GM21825 (cell line): ENCODE measurements around the gene PJA1.

Source experiments
- ATAC-seq: cut with Tn5 transposase; IDR thresholded peaks from one replicate; pipeline ENCODE4 v1.9.1; 2021; ENCODE audit warnings: mild to moderate bottlenecking, moderate library complexity; ENCODE audit not compliant: unreplicated experiment

PJA1 gene

DNA sequence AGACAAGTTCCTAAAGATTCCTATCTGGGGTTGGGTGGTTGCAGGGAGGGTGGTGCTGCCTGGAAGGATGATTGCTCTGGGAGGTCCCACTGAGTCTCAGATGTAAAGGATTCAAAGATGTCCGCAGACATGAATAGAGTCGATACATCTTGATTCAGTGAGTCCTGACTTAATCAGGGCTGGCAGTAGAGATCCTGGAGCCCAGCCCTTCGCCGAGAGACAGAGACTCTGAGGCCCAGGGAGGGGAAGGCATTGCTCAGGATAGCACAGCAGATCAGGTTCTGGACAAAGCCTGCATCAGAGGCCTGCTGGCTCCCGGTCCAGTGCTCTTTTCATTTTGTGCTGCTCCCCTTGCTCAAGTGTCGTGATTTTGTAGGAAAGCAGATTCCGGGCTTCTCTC, 21.7 kb downstream of the PJA1 start:
- no peak for ATAC-seq

DNA sequence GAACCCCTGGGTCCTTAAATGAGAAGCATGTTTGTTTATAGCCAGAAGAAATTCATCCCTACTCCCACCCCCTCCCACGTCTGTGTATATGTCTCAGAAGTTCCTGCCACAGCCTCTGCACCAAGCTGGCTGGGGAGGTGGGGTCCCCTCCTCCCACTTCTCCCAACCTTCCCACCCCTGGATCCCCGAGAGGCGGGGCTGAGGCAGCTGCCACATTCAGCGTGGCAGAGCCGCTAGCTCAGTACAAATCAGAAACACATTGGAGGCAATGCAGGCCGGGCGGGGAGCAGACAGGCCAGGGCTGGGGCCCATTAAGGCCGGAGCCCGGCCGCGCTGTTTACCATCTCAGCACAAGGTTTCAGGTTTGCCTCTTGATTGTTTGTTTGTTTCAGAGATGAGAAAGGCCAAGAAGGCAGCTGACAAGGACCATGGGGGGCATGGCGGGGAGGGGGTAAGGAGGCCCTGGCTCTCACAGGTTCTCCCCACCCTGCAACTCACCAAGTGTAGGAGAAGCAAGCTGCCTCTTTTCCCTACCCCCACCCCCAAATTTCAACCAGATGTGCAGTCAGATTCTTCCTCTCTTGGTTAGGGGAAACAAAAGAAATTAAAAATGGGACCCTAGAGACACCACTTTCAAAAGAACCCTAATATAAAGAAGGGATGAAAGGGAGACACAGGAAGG, 22.3 kb downstream of the PJA1 start:
- ATAC-seq, result no peak

DNA sequence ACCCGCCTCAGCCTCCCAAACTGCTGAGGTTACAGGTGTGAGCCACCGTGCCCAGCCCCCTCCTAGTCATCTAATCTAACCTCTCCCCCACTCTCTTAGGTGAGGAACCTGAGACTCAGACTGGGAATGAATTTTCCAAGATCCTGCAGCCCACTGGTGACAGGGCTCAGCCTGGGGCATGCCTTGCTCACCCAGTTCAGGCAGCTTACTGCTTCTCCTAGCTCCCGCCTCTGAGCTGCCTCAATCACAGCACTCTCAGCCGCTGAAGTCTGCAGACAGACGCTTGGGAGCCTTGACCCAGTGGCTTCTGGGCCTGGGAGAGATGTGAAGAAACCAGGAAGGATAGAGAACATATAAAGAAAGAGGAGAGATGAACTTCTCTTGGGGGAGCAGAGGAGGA, 24.4 kb downstream of the PJA1 start:
- ATAC-seq, result no peak

DNA sequence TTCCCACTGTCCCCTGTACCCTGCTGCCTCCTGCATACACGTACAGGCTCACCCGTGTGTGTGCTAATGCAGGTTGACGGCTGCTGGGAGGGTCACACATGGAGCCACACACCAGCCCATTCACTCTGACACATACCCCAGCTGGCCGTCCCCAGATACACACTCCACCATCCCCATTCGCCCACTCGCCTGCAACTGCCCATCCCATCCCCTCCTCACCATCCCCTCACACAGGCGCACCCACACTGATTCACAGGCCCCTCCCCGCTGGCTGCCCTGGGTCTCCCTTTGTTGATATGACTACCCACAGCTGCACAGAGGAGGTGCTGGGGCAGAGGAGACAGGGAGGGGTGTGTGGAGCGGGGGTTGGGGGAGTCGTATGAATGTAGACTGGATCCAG, 25.7 kb downstream of the PJA1 start:
- ATAC-seq, result no peak

DNA sequence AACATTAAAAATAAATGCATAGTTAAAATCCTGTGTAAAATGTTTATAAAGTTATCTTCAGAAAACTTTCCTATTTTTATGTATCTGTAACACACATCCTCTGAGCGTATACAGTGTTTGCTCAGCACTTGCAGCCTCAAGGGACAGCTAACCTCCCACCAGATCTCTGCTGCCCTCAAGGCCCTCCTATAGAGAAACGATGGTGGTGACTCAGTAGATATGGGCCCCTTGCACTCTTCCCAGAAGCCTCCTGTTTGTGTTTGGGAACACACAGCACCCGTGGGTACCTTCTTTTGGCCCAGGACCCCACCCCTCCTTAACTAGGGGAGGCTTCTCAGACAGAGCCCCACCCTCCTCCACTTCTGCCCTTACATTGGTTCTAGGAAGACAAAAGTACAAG, 26.7 kb downstream of the PJA1 start:
- ATAC-seq, result no peak

DNA sequence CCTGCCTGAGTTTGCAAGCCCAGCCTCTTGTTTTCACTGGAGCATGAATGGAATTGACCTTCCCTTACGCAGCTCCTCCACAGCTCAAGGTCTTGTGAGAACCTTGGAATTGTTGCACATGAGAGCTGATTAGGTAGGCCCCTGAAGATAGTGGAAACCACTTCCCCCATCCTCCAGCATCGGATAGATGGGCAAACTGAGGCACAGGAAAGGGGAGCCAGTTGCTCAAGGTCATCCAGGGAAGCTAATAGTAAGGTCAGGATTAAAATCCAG, 27.2 kb downstream of the PJA1 start:
- ATAC-seq, result no peak

DNA sequence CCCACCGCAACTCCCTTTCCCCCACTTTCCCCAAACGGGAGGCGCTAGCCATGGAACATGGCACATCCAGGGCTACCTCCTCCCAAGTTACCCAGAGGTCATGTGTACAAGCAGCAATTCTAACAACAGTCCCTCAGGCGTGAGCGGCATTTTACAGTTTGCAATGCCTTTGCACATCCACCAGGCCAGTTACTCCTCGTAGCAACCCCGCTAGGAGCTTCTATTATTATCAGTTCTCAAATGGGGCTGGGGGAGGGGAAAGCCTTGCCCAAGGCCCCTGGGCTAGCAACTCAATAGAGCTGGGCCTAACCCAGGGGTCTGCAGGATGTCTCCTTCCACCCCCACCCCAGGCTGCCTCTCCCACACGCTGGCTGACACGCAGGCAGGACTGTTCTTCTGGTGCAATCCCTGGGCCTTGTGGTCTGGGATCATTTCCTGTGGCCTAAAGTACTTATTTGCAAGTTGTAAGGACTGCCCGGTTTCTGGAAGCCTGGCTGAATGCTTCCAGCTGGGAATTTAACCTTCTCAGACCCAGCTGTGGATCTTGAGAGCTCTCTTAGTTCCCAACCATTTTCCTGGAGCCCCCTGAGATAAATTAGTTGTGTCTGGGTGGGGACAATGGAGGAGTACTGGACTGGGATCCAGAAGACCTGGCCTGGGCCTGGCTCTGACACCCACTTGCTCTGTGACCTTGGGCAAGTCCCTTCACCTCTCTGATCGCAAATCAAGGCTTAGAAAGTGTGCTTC, 27.7 kb downstream of the PJA1 start:
- no peak for ATAC-seq

DNA sequence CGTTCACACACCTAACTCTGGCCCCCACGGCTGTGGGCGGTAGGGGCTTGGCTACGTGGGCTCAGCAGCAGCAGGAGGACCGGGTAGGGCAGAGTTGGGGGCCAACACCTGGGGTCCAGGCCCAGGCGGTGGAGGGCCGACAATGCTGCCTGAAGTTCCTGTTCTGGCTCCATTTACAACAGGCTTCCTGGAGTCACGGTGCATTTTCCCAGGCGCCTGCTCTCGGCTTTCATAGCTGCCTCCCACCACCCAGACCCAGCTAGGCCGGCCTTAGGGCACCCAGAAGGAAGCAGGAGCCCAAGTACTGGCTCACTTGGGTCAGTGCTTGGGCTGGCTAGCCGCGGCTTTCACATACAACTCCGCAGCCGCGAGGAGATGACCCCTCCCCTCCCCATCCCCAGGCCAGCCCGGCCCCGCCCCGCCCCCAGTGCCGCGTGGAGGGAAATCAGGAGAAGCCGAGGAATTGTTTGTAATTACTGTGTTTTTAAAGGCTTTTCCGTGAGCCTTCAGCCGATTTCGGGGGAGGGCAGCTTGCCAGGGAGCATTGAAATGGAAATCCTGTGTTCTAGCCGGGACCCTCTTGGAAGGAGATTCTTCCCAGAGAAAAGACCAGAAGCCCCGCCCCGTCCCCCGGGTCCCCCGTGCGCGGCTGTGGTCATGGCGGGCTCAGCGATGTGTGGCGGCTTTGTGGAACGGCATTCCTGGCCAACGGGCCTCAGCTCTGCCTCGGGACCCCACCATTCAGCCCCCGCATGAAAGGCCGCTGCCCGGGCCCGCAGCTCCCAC, 28.5 kb downstream of the PJA1 start:
- ATAC-seq, result no peak

DNA sequence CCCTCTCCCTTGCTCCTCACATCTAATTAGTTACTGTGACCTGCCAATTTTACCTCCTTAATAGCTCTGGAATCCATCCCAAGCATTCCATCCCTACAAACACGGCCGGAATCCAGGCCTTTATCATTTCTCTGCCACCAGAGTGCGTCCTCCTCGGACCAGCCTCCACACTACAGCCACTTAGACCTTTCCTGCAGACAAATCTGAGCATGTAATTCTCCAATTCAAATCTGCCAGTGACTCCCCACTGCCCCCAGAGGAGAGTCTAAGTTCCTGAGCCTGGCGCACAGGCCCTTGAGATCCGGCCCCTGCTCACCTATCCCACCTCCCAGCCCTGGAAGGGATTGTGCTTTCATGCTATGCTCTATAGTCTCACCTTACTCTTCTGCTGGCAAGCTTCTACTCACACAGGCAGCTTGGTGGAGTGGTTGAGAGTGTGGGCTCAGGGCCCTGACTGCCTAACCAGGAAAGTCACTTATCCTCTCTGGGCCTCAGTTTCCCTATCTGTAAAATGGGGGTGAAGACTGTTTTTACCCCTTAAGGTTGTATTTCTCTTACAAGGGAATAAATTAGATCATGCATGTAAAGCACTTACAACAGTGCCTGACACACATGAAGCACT, 31.2 kb downstream of the PJA1 start:
- ATAC-seq, result no peak

DNA sequence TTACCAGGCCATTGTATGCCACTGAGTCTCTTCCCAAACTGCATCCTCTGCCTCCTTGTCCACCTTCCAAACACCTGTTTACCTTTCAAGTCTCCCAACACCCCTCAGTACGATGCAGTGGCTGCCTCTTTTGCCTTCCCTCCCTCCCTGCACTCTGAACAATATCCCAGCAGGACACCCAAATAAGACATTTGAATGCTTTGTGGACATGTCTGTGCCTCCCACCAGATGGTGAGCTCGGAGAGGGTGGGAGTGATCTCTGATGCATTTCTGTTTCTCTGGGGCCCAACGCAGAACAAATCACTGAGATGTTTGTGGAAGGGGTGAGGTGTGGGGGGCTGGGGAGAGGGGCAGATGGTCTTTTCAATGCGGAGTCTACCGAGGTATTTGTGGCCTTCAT, 33.4 kb downstream of the PJA1 start:
- ATAC-seq, result no peak

DNA sequence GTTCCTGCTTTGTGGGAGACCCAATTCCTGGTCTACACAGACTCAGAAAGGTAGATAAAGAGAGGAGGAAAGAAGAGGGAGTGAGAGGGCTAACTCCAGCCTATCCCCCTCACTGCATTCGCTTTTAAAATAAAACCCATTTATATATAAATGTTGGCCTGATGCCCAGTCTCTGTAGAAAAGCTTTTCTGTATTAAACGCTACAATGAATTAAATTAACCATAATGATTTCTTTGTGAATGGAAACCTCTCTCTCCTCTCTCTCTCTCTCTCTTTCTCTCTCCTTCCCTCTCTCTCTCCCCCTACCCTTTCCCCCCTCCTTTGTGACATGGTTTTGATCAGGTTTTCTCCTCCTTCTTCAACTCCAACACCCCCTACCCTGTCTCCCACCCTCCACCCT, 34.8 kb downstream of the PJA1 start:
- ATAC-seq, result no peak

DNA sequence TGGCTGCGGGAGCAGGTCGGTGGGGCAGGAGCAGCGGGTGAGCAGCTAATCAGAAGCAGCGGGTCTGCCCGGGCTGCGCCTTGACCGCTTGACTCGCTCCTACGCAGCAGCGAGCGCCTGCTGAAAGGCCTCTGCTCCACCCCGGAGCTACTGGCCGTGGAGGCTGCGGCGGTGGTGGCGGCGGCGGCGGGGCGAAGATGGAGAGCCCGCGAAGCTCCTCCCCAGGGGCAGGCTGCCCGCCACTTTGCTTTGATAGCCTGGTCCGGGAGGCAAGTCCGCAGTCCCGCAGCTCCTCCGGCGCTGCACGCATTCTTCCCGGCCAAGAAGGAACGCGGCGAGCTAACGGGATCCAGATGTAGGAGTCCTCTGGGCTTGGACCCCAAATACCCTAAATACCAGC, 36.7 kb downstream of the PJA1 start:
- ATAC-seq, result no peak

DNA sequence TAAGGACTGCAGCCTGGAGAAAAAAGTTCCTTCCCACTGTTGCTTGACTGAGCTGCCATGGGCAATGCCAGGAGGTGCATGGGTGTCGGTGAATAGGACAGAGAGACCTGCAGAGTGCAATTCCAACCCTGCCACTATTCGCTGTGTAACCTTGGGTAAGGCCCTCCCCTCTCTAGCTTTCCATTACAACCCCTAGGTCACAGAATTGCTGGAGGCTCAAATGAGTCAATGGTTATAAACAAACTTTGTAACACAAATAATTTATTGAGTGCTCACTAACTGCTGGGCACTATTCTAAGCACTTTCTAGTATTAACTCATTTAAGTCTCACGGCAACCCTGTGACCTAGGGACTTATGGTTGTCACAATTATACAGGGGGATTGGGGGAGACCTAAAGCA, 37.8 kb downstream of the PJA1 start:
- ATAC-seq, result no peak

DNA sequence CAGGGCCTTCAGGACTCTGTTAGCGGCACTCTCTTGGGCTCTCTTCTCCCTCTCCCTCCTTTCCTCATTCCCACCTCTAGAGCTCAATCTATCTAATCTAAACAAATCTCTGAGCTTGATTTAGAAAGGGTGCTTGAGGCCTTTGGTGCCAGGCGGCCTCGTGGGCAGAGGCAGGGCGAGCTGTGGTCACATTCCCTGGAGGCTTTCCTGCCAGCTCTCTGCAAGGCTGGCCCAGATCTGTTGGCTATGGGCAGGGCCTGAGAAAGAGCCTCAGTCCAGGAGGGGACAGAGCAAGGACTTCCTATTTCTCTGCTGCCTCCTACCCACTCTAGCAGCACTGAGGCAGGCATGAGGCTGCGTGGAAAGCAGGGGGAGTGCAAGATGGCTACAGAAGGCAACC, 38.6 kb downstream of the PJA1 start:
- no peak for ATAC-seq

DNA sequence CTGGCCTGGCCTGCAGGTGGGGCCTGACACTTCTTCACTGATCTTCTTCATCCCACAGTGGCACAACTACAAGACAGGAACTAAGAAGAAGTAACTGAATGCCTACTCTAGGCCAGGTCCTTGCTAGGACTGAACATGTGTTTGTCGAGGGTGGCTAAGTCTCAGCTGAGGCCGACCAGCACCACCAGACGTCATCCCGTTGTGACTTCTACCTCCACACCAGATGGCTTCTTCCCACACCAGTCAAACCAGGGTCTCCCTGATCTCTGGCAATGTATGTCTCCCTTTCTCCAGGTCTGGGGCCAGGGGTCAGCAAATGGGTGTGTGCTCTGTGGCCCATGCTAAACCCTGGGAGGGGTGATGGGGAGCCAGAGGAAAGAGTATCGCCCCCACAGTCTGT, 40.2 kb downstream of the PJA1 start:
- no peak for ATAC-seq

DNA sequence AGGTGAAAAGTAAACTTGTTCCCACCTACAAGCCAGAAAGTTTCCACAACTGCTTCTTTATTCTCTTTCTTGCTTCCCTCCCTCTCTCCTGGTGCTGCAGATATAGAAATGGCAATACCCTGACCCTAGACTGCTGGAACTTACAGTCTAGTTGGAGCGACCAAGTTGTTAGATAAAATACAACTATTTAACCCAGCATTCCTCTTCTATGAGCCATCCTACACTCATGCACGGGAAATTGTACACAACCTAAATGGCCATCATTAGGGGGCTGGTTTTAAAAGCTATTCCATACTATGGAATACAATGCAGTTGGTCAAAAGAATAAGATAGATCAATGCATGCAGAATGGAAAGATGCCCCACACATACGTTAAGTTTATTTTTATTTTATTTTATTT, 41.1 kb downstream of the PJA1 start:
- no peak for ATAC-seq

DNA sequence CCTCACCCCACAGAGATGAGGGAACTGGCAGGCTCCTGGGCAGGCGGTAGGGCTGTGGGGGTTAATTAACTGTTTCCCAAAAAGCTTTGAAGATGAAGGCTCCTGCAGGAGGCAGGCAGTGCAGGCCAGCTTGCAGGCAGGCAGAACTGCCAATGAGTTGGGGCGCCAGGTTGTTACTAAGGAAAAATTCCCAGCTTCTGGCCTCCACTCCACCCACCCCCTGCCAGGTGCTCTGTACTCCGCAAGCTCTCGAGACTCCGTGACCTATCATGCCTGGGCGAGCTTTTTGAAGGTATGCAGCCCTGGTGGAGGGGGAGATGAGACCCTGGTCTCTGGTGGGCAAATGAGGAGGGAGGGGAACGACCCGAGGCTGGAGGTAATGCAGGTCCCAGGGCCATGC, 41.8 kb downstream of the PJA1 start:
- ATAC-seq, result no peak

DNA sequence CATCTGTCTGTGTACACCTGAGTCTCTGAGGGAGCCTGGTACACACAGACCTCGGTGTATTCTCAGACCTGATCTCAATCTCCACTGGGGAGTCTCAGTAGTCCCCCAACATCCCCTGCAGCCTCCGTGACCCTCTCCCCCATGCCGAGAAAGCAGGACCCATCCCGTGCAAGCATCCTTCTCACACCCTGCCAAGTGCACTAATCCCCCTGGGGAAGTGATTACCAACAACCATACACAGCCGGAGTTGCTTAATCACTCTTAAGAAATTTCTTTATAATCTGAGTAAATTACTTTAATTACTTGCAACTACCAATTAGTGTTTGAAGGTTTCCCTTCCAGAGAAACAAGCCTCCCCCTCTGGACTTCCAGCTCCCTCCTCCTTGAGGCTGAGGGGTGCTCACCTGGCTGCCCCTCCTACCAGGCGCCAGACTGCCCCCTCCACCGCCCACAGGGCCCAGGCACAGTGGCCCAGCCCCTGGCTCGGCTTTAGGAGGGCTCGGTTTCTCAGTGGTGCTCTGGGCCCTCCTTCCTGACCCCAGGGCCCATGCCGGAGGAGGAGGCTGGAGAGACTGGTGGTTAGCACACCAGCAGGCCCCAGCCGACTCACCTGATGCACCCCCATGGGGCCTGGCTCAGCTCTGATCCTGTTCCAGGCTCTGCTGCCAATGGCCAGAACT, 43.8 kb downstream of the PJA1 start:
- ATAC-seq, result no peak

DNA sequence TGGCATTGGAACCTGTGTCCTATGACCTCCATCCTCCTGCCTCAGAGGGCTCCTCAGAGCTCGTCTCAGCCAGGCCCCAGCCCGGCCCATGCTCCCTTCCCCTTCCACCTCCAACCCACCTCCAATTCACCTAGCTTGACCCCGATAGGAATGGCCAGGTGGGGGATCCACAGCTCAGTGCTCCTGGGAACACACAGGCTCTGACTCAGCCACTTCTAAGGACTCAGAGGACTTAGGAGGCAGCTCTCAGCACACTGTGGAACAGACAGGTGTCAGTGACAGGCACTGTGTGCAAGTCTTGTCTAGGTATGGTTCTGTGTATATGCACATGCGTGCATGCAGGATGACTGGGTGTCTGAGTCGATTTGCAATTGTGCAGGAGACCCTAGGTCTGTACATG, 44.8 kb downstream of the PJA1 start:
- no peak for ATAC-seq

DNA sequence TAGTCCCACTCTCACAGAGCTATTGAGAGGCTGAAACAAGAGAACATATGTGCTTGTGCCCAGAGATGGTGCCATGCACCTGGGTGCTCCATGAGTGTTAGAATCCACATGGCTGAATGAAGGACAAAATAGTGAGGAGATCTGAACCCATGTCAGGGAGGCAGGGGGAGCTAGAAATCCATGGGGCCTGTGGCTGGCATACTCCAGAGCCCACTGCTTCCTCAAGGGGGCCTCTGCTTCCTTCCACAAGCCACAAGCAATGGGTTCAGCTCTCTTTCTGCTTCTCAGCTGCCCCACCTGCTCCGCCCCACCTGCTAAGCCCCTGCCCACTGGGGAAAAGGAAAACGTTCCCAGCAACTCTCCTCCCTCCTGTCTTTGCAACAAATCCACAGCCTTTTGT, 46.1 kb downstream of the PJA1 start:
- no peak for ATAC-seq

DNA sequence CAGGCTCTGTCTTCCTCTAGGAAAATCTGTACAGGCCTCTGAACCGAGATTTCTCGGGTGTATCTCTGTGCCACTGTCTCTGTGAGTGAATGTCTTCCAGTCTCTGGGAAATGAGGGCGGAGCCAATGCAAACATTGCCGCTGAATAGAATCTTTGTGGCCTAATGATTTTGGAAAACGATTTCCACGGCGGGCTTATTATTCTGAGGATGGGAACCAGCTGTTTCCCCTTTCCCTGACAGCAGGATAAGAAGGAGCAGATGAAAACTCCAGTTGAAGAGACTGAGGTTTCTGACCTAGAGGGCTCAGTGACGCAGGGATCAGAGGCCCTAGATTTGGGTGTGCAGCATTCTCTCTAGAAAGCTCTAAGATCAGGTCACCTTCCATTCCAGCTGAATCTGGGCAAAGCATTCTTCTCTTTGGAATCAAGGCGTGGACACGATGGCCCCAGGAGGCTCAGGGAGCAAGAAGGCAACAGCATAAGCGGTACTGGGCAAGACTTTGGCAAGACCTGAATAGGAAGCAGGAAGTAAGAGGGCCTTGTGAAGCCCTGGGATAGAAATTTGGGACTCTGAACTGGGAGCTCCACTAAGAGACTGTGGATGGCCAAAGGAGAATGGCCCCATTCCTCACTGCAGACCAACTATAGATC, 47.3 kb downstream of the PJA1 start:
- ATAC-seq, result no peak
